Psoas muscle (tissue), 8 donors: ENCODE results near the gene ECPAS. TPM values are rescaled to one million over a fixed set of nuclear protein-coding genes. Genes with fewer than 3 reads are reported as not detected.
A peak's percentile ranks its signal among the peaks of the same experiment; 100 is the strongest.

Experiments used
- ATAC-seq, 4 donors: fragments of 200-7000 bp; cut with Tn5 transposase; one replicate each; pipeline ENCODE4 v1.9.1; 2020; ENCODE audit warnings: moderate library complexity in 3 of 4, mild to moderate bottlenecking in 2 of 4
- DNase-seq, 2 donors: peaks; one replicate each; pipeline ENCODE4 v3.0.0-alpha.2; 2020
- H3K27ac ChIP-seq: fragments of 200-600 bp; one replicate; pipeline ENCODE4 v1.8.0; 2022
- H3K27me3 ChIP-seq, 3 donors: fragments of 200-600 bp in 1 of 3; one replicate each; pipeline versions ENCODE4 v1.6.1 to v1.8.0; 2013 to 2022; ENCODE audit warnings: low read length in 2 of 3, mild to moderate bottlenecking in 2 of 3, moderate library complexity in 1 of 3; ENCODE audit not compliant: insufficient read depth in 3 of 3
- H3K36me3 ChIP-seq, 2 donors: fragments of 200-600 bp in 1 of 2; one replicate each; pipeline versions ENCODE4 v1.6.1 to v1.8.0; 2013 to 2022; ENCODE audit warnings: low read depth in 1 of 2, mild to moderate bottlenecking in 1 of 2, moderate library complexity in 1 of 2; ENCODE audit not compliant: insufficient read depth in 1 of 2
- H3K4me1 ChIP-seq: fragments of 200-600 bp; one replicate; pipeline ENCODE4 v1.8.0; 2022
- H3K4me3 ChIP-seq: fragments of 200-600 bp; one replicate; pipeline ENCODE4 v1.8.0; 2022; ENCODE audit warnings: mild to moderate bottlenecking
- H3K9me3 ChIP-seq: fragments of 200-600 bp; one replicate; pipeline ENCODE4 v1.8.0; 2022
- WGBS, 3 donors: extraction: QIAGEN DNeasy Blood & Tissue Kit; methylation state at CpG; one replicate each; pipeline versions ENCODE4 v1.1.6 to v1.1.7; 2013; 5-methylcytosine and 5-hydroxymethylcytosine counted together
- intact Hi-C, 2 donors: fragments of 100-400 bp; cut with DNase I; formaldehyde crosslinking; loops; one replicate each; pipeline versions ENCODE4 v1.11.0 to v1.14.2; 2022
- polyA plus RNA-seq, 3 donors: library from polyadenylated mRNA; stranded (reverse); fragments of 200-250 nt; gene quantifications; one replicate each; pipeline ENCODE4 v1.2.3, GENCODE V29; 2013
- total RNA-seq, 4 donors: library from RNA; stranded (reverse); fragmentation: NEBNext Ultra II Directional in 2 of 4; extraction: Animal tissue kit (Norgen Biotek cat#: 25700) in 2 of 4; gene quantifications; one replicate each; pipeline versions ENCODE4 v1.2.1 to v1.2.4, GENCODE V29; 2021 to 2023
- TF ChIP-seq, protein P1 (sequence below): fragments of 200-600 bp; IDR thresholded peaks from one replicate; pipeline ENCODE4 v1.8.0; 2022; ENCODE audit warnings: antibody characterized with exemption
- donor health status: healthy with polysubstance abuse.
- donor health status: DM: no; HTN: no; CAD: no; lungs with moderate emphysema.
- donor health status: Bipolar disorder and iron deficiency.
- donor health status: healthy.
- donor health status: DM: yes; HTN: yes; CAD: no.
- donor health status: DM: no; HTN: no; CAD: no.
- donor health status: DM: no; HTN: no; CAD: no.
- donor health status: DM: yes; HTN: yes; CAD: no.

Gene ECPAS
- total and polyA plus RNA-seq, 7 donors = 95.9 to 456 (median 307) TPM

DNA sequence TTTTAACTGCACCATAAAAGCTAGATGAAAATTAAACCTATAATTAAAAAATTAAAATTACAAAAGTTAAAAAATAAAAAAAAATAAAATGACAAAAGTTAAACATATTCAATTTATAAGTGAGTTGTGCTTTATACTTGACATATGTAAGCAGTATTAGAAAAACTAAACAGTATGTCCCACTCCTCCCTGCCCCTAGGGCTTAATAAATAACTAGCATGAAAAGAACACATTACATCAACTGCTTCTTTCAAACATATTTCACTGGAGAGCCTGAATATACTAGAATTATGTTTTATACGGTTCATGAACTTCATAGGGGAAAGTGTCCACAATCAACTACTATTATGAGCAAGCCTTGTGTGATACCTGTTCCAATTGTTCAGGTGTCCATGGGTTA is 47.6 kb downstream of the ECPAS start:
- Histone ChIP-seq H3K4me3 (no peak overlapping the region), H3K4me1 (no peaks in the 10 kb centered on the region), H3K36me3 (peaks cover 7 to 100% of the 10 kb centered on the region in 2 donors), H3K27ac (no peak overlapping the region), H3K27me3 (no peaks in the 10 kb centered on the region), H3K9me3 (no peaks in the 10 kb centered on the region)
- intact Hi-C loops = no loop called here
- 65 to 73% (median 72%) methylated on average over 1 of the region's 1 CpG for WGBS, 3 donors
- DNase-seq = no peak
- TF ChIP-seq, protein P1, sequence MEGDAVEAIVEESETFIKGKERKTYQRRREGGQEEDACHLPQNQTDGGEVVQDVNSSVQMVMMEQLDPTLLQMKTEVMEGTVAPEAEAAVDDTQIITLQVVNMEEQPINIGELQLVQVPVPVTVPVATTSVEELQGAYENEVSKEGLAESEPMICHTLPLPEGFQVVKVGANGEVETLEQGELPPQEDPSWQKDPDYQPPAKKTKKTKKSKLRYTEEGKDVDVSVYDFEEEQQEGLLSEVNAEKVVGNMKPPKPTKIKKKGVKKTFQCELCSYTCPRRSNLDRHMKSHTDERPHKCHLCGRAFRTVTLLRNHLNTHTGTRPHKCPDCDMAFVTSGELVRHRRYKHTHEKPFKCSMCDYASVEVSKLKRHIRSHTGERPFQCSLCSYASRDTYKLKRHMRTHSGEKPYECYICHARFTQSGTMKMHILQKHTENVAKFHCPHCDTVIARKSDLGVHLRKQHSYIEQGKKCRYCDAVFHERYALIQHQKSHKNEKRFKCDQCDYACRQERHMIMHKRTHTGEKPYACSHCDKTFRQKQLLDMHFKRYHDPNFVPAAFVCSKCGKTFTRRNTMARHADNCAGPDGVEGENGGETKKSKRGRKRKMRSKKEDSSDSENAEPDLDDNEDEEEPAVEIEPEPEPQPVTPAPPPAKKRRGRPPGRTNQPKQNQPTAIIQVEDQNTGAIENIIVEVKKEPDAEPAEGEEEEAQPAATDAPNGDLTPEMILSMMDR = no peak
- ATAC-seq = no peak

DNA sequence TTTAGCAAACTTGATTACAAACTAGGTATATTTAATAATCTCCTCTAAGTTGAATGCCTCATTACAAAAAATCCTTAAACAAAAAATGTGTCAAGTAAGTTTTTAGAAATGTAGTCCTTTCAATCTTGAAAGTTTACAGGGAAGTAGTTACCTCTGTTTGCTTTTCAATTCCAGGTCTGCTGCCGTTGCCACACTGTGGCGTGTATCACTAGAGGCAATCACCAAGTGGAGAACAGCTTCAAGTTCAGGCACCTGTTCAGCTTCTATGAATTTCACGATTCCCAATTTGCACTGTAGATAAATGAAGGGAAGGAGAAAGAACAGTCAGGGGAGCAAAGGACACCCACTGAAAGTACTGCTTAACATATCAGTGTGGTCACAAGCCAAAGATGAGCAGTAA is 51.1 kb downstream of the ECPAS start:
- no peaks in the 10 kb centered on the region for H3K4me1 ChIP-seq
- no peak for DNase-seq
- no peaks in the 10 kb centered on the region for H3K9me3 ChIP-seq
- intact Hi-C loops = no loop called here
- no peak overlapping the region for H3K27ac ChIP-seq
- no peak for ATAC-seq
- H3K27me3 ChIP-seq = no peaks in the 10 kb centered on the region
- H3K36me3 ChIP-seq = peaks cover 3 to 100% of the 10 kb centered on the region in 2 donors
- 85 to 91% (median 91%) methylated on average over 3 of the region's 3 CpGs for WGBS, 3 donors
- no peak overlapping the region for H3K4me3 ChIP-seq
- TF ChIP-seq, protein P1 = no peak

DNA sequence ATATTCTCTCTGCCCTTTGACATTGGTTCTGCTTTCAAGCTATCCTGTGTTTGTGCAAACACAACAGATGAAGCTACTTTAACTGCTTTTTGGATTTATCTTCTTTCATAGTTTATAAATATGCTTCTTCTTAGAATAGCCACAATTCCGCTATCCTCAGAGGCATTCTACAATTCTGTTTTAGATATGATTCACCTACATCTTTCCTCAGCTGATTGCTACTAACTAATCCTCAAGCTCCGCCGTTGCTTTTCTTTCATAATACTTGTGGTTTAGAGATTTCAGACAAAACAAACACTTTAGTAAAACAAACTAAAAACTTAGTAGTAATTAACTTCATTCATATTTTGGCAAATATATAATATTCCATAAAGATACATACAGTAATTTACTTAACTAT is 52.5 kb downstream of the ECPAS start:
- intact Hi-C loops = no loop called here
- WGBS, 3 donors = 89 to 93% (median 92%) methylated on average over 3 of the region's 3 CpGs
- TF ChIP-seq, protein P1 = no peak
- Histone ChIP-seq H3K36me3 (peaks cover 3 to 100% of the 10 kb centered on the region in 2 donors), H3K27me3 (no peaks in the 10 kb centered on the region), H3K27ac (no peak overlapping the region), H3K9me3 (no peaks in the 10 kb centered on the region), H3K4me1 (peaks cover 6% of the 10 kb centered on the region), H3K4me3 (no peak overlapping the region)
- ATAC-seq (no peak), DNase-seq (no peak)

DNA sequence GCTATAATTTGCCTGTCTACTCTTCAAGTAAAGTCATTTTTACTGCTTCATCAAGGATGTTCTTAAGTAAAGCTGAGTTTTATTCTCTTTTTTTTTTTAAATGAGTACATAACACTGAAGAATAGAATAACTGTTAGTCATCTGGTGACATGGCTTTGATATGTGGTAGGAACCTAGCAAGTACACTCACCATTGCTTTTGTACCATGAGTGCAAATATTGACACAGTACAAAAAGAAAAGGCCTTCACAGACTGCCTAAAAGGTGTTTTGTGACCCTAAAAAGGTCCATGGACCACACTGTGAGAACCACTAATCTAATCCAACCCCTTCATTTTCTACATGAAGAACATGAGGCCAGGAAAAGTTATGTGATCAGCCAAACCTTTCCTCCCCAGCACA is 55.0 kb downstream of the ECPAS start:
- intact Hi-C loops = no loop called here
- Histone ChIP-seq H3K4me1 (peaks cover 6% of the 10 kb centered on the region), H3K4me3 (no peak overlapping the region), H3K9me3 (no peaks in the 10 kb centered on the region), H3K27ac (no peak overlapping the region), H3K36me3 (peaks cover 3 to 100% of the 10 kb centered on the region in 2 donors), H3K27me3 (no peaks in the 10 kb centered on the region)
- ATAC-seq = no peak
- no peak for DNase-seq
- TF ChIP-seq, protein P1 = no peak

DNA sequence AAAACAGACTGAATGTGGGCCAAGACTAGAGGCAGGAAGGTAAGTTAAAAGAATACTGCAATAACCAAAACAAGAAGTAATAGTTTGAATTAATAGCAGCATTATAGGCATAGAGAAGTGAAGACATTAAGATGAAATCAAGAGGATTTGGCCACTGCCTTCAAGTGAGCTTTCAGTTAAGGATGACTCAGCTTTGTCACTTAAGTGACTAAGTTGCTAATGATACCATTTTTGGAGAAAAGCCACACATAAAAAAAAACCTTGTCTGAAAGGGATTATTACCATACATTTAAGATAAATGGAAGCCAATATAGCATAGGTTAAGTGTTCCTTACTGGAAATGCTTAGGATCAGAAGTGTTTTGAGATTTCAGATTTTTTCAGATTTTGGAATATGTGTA is 57.0 kb downstream of the ECPAS start:
- Histone ChIP-seq H3K36me3 (peaks cover 4 to 100% of the 10 kb centered on the region in 2 donors), H3K4me3 (no peak overlapping the region), H3K9me3 (no peaks in the 10 kb centered on the region), H3K27me3 (no peaks in the 10 kb centered on the region), H3K4me1 (peaks cover 6% of the 10 kb centered on the region), H3K27ac (peak overlapping the region; percentile 67)
- ATAC-seq = peak; percentile 67 to 92 (median 78)
- intact Hi-C loops = no loop called here
- TF ChIP-seq, protein P1 = no peak
- DNase-seq = no peak
